ENCODE data around the gene R3HDML.
A peak's percentile ranks its signal among the peaks of the same experiment; 100 is the strongest.
"Not testable (repeated sequence)": the region's sequence is repeated elsewhere in the genome, so short reads cannot be mapped to it uniquely, and the experiment has no call there.

R3HDML gene

DNA sequence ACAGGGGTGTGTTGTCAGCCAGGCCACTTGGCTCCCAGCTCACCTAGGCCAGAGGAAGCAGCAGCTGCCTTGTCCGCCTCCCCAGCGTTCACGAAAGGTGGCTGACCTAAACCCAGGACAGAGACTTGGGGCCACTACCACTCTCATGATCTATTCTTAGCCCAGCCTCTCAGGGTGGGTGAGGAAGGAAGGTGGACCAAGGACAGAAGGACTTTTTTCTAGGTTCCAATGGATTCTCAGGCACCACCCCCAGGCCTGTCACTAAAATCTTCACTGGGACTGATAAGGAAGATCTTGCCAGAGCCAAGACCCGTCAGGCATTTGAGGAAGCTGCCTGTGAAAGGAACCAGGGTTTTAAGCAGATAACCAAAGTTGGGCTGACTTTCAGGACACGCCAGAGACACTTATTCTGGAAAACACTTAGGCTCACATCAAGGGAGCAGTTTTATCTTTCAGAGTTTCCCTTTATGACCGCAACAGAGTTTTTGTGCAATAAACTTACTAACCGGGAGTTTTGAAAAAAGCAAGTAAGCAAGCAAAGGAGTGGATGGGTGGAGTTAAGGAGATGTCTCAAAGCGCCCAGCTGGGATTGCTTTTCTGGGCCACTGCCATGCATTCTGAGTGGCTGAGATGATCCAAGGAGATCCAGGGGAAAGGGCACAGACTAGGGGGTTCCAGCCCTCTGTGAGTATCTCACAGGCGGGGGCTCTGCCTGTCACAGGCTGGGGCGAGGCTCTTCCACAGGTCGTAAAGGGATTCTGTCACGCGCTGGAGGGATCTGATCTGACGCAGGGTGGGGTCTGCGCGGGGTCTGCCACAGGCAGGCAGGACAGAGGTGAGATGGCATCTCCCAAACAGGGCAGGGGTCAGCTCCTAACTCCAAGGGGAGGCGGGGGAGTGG lies 26.8 kb upstream of the R3HDML start:
- Histone ChIP-seq H2AFZ (ENCODE audit: low read depth, low read length) (peak overlapping the region; percentile 91), H3K27me3 (ENCODE audit: insufficient read depth, low read length) (peaks cover 7% of the 10 kb centered on the region), H3K36me3 (ENCODE audit: insufficient read depth, low read length) (no peaks in the 10 kb centered on the region), H3K9me3 (ENCODE audit: low read length) (no peaks in the 10 kb centered on the region), H3K4me3 (ENCODE audit: low read length) (peak overlapping the region; percentile 81), H3K4me1 (ENCODE audit: insufficient read depth, low read length) (peaks cover 8% of the 10 kb centered on the region)

DNA sequence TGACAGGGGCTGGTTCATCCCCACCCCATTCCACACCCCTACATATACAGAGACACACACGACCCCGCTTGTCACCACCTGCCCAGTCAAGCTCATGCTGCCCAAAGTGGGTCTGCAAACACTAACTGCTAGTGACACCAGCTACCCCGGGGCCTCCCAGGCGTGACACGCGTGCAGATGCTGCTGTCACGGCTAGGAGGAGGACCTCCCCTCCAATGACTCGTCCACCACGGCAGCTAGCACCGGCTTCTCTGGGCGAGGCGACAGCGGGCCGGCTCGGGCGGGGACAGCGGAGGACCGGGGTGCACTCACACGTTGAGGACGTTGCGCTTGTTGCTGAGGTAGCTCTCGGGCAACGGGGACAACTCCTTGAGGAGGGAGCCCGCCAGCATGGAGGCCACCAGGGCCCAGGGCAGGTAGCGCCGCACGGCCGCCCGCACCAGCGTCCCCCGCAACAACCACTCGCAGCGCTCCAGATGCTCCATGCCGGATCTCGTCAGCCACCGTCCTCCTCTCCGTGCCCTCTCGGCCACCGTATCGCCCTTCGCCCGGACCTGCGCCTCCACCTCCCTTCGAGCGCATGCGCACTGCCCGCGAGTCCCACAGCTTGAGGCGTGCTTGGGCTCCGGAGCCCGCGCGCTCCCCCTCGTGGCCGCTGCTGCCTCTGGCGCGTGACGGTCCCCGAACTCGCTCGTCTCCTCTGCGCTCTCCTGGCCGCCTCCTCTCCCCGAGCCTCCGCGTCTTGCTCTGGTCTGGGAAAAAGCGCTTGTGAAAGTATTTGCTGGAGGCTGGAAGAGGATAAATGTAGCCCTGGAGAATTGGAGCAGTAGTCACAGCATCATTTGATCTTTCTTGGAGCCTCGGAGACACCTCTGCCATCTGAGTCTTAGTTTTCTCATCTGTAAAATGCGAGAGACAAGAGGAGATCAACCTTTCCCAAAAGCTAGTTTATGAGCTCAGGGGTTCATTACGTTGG lies 25.9 kb upstream of the R3HDML start, which contains the start of gene FITM2:
Gene FITM2 (minus strand): TSS at position 539 of the 976 bp plus-strand sequence. CDS start 54 bp downstream, at position 485.
- Histone ChIP-seq H3K9me3 (ENCODE audit: low read length) (no peaks in the 10 kb centered on the region), H3K4me1 (ENCODE audit: insufficient read depth, low read length) (peaks cover 8% of the 10 kb centered on the region), H2AFZ (ENCODE audit: low read depth, low read length) (peak within 1 kb of the TSS; percentile 91), H3K4me3 (ENCODE audit: low read length) (peak within 1 kb of the TSS; percentile 81), H3K27me3 (ENCODE audit: insufficient read depth, low read length) (peaks cover 7% of the 10 kb centered on the region), H3K36me3 (ENCODE audit: insufficient read depth, low read length) (no peaks in the 10 kb centered on the region)

DNA sequence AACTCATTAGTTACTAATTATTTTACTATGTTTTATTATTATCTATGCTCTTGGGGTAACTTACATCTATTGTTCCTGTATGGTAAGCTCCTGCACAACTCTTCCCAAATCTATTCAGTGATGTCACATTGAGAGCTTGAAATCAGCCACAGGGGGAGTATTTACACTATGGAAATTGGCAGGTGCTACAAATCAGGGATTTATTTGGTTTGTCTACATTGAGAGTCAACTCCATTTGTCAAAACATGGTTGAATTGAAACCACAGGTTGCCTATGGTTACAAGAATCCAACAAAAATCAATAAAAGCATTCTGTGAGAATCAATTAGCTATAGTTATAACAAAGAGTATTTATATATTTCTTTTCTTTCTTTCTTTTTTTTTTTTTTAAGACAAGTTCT lies 22.0 kb upstream of the R3HDML start:
- no peaks in the 10 kb centered on the region for H3K36me3 ChIP-seq (ENCODE audit: insufficient read depth, low read length)
- peaks cover 6% of the 10 kb centered on the region for H3K4me1 ChIP-seq (ENCODE audit: insufficient read depth, low read length)
- no peaks in the 10 kb centered on the region for H3K9me3 ChIP-seq (ENCODE audit: low read length)
- H3K4me3 ChIP-seq (ENCODE audit: low read length) = no peak overlapping the region
- H3K27me3 ChIP-seq (ENCODE audit: insufficient read depth, low read length) = peaks cover 7% of the 10 kb centered on the region
- no peak overlapping the region for H2AFZ ChIP-seq (ENCODE audit: low read depth, low read length)

DNA sequence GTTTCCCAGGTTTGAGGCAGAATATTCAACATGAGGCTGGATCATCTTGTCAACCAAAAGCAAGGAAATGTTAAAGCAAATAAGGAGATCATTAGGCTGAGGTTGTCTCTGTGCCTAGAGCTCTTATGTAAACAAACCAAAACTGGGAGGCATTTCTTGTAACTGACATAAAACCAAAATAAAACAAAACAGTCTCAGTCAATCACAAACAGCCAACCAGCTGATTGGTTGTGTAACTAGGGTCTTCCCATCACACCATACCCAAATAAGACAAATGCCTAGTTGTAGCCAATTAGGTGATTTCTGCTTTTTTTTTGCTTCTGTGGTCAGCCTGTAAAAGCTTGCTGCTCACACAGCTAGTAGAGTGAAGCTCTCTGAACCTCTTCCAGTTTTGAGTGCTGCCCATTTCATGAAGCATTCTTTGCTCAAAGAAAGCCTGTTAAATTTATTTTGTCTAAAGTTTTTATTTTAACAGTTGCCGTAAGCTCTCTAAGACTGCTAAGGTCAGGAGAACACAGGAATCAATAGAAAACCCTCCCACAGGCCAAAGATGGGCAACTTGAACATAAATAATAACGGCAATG lies 16.9 kb upstream of the R3HDML start:
- H3K27me3 ChIP-seq (ENCODE audit: insufficient read depth, low read length) = no peaks in the 10 kb centered on the region
- H2AFZ ChIP-seq (ENCODE audit: low read depth, low read length) = no peak overlapping the region
- no peaks in the 10 kb centered on the region for H3K36me3 ChIP-seq (ENCODE audit: insufficient read depth, low read length)
- H3K4me1 ChIP-seq (ENCODE audit: insufficient read depth, low read length) = no peaks in the 10 kb centered on the region
- no peaks in the 10 kb centered on the region for H3K9me3 ChIP-seq (ENCODE audit: low read length)
- H3K4me3 ChIP-seq (ENCODE audit: low read length) = no peak overlapping the region

DNA sequence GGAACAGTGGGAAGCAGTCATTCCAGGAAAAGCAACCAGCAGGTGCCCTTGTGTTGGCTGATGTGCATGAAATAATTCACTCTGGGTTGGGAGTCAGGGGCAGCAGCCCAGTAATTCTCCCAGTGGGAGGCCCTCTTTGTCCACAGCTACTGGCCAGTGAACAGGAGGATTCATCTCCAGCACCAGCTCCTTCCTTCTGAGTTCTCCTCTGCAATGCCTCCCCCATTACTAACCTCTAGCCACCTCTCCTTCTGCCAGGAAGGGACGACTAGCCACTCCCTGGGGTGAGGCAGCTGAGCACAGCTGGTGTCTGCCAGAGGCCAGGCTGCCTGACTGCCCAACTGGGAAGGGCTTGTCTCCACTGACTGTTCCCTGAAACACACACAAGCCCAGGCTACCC lies 12.5 kb upstream of the R3HDML start:
- Histone ChIP-seq H3K36me3 (ENCODE audit: insufficient read depth, low read length) (no peaks in the 10 kb centered on the region), H3K4me1 (ENCODE audit: insufficient read depth, low read length) (no peaks in the 10 kb centered on the region), H2AFZ (ENCODE audit: low read depth, low read length) (no peak overlapping the region), H3K9me3 (ENCODE audit: low read length) (no peaks in the 10 kb centered on the region), H3K27me3 (ENCODE audit: insufficient read depth, low read length) (peaks cover 6% of the 10 kb centered on the region), H3K4me3 (ENCODE audit: low read length) (no peak overlapping the region)

DNA sequence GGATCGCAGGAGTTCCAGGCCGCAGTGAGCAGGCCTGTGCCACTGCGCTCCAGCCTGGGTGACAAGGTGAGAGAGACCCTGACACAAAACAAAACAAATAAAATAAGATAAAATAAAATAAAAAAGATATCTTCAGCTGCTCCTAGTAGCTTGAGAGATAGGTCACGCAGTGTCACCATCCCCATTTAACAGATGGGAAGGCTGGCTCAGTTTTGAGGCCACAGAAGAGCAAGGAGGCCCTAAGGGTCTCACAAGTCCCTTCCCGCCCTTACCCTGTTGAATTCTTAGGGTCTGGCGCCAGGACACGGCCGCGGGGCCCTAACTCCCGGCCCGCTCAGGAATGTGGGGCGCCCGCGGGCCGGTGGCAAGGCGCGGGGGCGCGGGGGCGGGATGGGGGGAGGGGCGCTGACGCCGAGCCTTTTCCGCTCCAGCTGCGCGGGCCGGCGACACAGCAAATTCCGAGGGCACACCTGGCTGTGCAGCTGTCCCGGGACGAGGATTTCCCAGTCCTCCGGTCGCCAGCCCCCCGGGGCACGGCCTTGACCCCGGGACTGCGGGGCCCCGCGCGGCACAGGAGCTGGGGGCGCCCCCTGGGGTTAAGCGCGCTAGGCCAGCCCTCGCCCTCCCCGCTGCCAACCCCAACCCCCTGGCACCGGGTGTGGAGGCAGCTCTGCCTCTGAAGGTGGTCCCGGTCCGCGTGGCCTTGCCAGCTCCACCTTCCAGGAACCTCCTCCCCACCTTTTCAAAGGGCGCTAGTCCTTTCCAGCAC lies 10.3 kb upstream of the R3HDML start:
- H3K36me3 ChIP-seq (ENCODE audit: insufficient read depth, low read length) = no peaks in the 10 kb centered on the region
- no peak overlapping the region for H3K4me3 ChIP-seq (ENCODE audit: low read length)
- H3K4me1 ChIP-seq (ENCODE audit: insufficient read depth, low read length) = no peaks in the 10 kb centered on the region
- H3K27me3 ChIP-seq (ENCODE audit: insufficient read depth, low read length) = peaks cover 6% of the 10 kb centered on the region
- no peaks in the 10 kb centered on the region for H3K9me3 ChIP-seq (ENCODE audit: low read length)
- no peak overlapping the region for H2AFZ ChIP-seq (ENCODE audit: low read depth, low read length)

DNA sequence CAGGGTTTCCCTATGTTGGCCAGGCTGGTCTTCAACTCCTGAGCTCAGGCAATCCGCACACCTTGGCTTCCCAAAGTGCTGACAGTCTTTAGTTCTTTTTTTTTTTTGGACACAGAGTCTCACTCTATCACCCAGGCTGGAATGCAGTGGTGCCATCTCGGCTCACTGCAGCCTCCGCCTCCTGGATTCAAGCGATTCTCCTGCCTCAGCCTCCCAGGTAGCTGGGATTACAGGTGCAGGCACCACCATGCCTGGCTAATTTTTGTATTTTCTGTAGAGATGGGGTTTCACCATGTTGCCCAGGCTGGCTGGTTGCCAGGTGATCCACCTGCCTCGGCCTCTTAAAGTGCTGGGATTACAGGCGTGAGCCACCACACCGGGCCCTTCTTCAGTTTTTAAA lies 9.1 kb upstream of the R3HDML start:
- not testable (repeated sequence) for H2AFZ ChIP-seq (ENCODE audit: low read depth, low read length); H3K27me3 ChIP-seq (ENCODE audit: insufficient read depth, low read length); H3K36me3 ChIP-seq (ENCODE audit: insufficient read depth, low read length); H3K4me3 ChIP-seq (ENCODE audit: low read length); H3K4me1 ChIP-seq (ENCODE audit: insufficient read depth, low read length); H3K9me3 ChIP-seq (ENCODE audit: low read length)

DNA sequence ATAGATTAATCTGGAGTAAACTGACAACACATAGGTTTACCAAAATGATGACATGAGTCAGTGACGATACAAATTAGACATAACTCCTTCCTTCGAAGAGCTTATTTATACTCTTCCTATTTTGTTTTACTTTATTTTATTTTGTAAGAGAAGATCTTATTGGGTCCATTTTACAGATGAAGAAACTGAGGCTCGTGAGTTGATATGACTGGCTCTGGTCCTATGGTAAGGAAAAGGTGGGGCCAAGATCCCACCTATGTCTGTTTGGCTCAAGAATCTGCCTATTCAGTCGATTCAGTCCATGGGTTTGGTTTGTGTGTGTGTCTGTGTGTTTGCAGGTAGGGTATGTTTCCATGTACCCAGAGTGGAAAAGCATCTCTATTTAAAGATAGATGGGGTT lies 8.4 kb upstream of the R3HDML start:
- Histone ChIP-seq H3K9me3 (ENCODE audit: low read length) (no peaks in the 10 kb centered on the region), H3K4me1 (ENCODE audit: insufficient read depth, low read length) (no peaks in the 10 kb centered on the region), H3K27me3 (ENCODE audit: insufficient read depth, low read length) (peaks cover 6% of the 10 kb centered on the region), H3K4me3 (ENCODE audit: low read length) (no peak overlapping the region), H3K36me3 (ENCODE audit: insufficient read depth, low read length) (no peaks in the 10 kb centered on the region), H2AFZ (ENCODE audit: low read depth, low read length) (no peak overlapping the region)

DNA sequence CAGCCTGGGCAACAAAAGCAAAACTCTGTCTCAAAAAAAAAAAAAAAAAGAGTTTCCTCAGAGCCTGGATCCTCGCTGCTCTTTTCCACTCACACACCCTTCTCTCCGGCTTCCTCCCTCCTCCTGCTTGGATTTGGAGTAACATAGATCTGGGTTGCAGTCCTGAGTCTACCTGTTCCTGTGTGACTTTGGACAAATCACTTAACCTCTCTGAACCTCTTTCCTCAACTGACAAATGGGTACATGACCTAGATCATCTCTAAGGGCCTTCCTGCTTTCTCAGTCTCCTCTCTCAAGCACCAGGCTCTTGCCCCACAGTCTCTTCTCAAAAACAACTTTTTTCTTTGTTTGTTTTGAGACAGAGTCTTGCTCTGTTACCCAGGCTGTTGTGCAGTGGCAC lies 5.6 kb upstream of the R3HDML start:
- H3K4me1 ChIP-seq (ENCODE audit: insufficient read depth, low read length) = no peaks in the 10 kb centered on the region
- H3K4me3 ChIP-seq (ENCODE audit: low read length) = no peak overlapping the region
- H3K9me3 ChIP-seq (ENCODE audit: low read length) = no peaks in the 10 kb centered on the region
- H2AFZ ChIP-seq (ENCODE audit: low read depth, low read length) = no peak overlapping the region
- no peaks in the 10 kb centered on the region for H3K36me3 ChIP-seq (ENCODE audit: insufficient read depth, low read length)
- peaks cover 8% of the 10 kb centered on the region for H3K27me3 ChIP-seq (ENCODE audit: insufficient read depth, low read length)

DNA sequence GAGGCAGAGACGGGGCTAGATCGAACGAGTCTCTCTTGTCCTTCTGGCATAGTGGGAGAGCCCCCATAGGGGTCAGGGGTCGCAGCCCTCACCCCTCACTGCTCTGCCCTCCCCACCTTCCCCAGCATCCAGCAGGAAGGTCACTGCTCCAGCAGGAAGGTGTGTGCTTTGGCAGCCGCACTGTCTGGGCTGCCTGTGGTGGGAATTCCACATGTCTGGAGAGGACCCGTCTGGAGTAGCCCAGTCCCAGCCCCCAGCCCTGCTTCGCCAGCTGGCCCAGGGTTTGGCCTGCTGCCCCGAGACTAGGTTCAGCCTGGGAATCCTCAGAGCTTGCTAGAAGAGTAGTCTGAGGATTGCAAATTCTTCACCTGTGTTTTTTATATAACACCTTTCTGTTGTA lies 2.5 kb upstream of the R3HDML start:
- no peak overlapping the region for H2AFZ ChIP-seq (ENCODE audit: low read depth, low read length)
- H3K36me3 ChIP-seq (ENCODE audit: insufficient read depth, low read length) = no peaks in the 10 kb centered on the region
- no peaks in the 10 kb centered on the region for H3K4me1 ChIP-seq (ENCODE audit: insufficient read depth, low read length)
- no peak overlapping the region for H3K4me3 ChIP-seq (ENCODE audit: low read length)
- H3K27me3 ChIP-seq (ENCODE audit: insufficient read depth, low read length) = peaks cover 10% of the 10 kb centered on the region
- no peaks in the 10 kb centered on the region for H3K9me3 ChIP-seq (ENCODE audit: low read length)

DNA sequence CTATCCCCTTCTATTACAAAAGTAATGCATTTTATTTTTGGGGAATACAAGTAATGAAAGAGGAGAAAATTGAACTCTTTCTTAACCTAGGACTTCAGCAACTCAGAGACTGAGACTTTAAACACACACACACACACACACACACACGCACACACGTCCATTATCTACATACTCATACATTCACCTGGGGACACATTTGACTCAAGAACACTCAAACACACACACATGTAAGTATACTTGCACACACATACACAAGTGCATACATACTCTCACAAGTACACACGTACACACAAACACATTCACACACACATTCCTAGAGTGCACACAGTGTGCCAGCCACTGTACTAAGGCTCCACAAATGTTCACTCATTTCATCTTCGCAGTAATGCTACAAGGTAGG lies 2.1 kb upstream of the R3HDML start:
- Histone ChIP-seq H3K36me3 (ENCODE audit: insufficient read depth, low read length) (no peaks in the 10 kb centered on the region), H3K4me3 (ENCODE audit: low read length) (no peak overlapping the region), H3K27me3 (ENCODE audit: insufficient read depth, low read length) (peaks cover 10% of the 10 kb centered on the region), H3K9me3 (ENCODE audit: low read length) (no peaks in the 10 kb centered on the region), H2AFZ (ENCODE audit: low read depth, low read length) (no peak overlapping the region), H3K4me1 (ENCODE audit: insufficient read depth, low read length) (no peaks in the 10 kb centered on the region)

DNA sequence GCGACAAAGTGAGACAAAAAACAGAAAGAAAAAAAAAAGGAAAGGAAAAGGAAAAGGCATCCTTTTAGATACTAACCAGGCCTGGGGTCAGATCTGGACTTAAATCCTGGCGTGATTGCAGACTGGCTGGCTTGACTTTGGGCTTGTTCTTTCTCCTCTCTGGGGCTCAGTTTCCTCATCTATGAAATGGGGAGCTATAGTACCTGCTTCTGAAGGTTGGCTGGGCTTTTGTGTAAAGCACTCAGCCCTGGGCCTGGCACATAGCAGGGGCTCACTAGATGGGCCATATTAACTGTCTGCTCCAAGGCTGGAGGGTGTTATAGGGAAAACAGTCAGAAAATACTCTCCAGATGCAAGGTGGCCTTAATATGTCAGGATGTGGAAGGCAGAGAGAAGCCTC lies 1.2 kb upstream of the R3HDML start:
- H3K27me3 ChIP-seq (ENCODE audit: insufficient read depth, low read length) = peaks cover 10% of the 10 kb centered on the region
- no peak overlapping the region for H3K4me3 ChIP-seq (ENCODE audit: low read length)
- no peak overlapping the region for H2AFZ ChIP-seq (ENCODE audit: low read depth, low read length)
- no peaks in the 10 kb centered on the region for H3K36me3 ChIP-seq (ENCODE audit: insufficient read depth, low read length)
- H3K9me3 ChIP-seq (ENCODE audit: low read length) = no peaks in the 10 kb centered on the region
- H3K4me1 ChIP-seq (ENCODE audit: insufficient read depth, low read length) = no peaks in the 10 kb centered on the region
